Suprapubic skin (tissue), 4 donors: ENCODE results near the gene XAF1.

Experiments
- CTCF ChIP-seq, 2 donors: fragments of 200-600 bp in 1 of 2; fragments of 450-650 bp in 1 of 2; sonication (generic) in 1 of 2; IDR thresholded peaks; one replicate each; pipeline ENCODE4 v1.5.1; 2016 to 2019; ENCODE audit warnings: antibody characterized with exemption in 2 of 2, mild to moderate bottlenecking in 1 of 2, moderate library complexity in 1 of 2
- POLR2A ChIP-seq, 2 donors: fragments of 450-650 bp; IDR thresholded peaks; one replicate each; pipeline ENCODE4 v1.6.1; 2017; ENCODE audit warnings: antibody characterized with exemption in 2 of 2, mild to moderate bottlenecking in 2 of 2, moderate library complexity in 2 of 2
- POLR2AphosphoS5 ChIP-seq, 3 donors: sonication (generic); formaldehyde crosslinking; IDR thresholded peaks; one replicate each; pipeline ENCODE4 v1.6.1; 2017; ENCODE audit warnings: antibody characterized with exemption in 3 of 3

GRCh38 chr17:6708357-6708961, 47.4 kb upstream of the XAF1 start:
- TF ChIP-seq POLR2A (IDR thresholded peaks at IDR 0.05) (no peak), POLR2AphosphoS5 (IDR thresholded peaks at IDR 0.05) (no peak), CTCF (IDR thresholded peaks at IDR 0.05) (no peak)
